Measurements from ENCODE around the gene SLC7A14.

- TF ChIP-seq, protein P1, sequence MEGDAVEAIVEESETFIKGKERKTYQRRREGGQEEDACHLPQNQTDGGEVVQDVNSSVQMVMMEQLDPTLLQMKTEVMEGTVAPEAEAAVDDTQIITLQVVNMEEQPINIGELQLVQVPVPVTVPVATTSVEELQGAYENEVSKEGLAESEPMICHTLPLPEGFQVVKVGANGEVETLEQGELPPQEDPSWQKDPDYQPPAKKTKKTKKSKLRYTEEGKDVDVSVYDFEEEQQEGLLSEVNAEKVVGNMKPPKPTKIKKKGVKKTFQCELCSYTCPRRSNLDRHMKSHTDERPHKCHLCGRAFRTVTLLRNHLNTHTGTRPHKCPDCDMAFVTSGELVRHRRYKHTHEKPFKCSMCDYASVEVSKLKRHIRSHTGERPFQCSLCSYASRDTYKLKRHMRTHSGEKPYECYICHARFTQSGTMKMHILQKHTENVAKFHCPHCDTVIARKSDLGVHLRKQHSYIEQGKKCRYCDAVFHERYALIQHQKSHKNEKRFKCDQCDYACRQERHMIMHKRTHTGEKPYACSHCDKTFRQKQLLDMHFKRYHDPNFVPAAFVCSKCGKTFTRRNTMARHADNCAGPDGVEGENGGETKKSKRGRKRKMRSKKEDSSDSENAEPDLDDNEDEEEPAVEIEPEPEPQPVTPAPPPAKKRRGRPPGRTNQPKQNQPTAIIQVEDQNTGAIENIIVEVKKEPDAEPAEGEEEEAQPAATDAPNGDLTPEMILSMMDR (IDR thresholded peaks at IDR 0.05; ENCODE audit: borderline replicate concordance, extremely low read depth, low read length, poor library complexity, severe bottlenecking) = no peak
- TF ChIP-seq EZH2 (IDR thresholded peaks at IDR 0.05; ENCODE audit: borderline replicate concordance, low read depth, low read length, severe bottlenecking) = no peak
Measured at GRCh38 chr3:170440344-170440743, 145.5 kb downstream of the SLC7A14 start.
